Breast epithelium (tissue), 3 donors: ENCODE results near the gene CDK11B.

Experiments used
- CTCF ChIP-seq, 3 donors: fragments of 450-650 bp; IDR thresholded peaks; one replicate each; pipeline ENCODE4 v1.5.1; 2016 to 2017; ENCODE audit warnings: antibody characterized with exemption in 3 of 3, mild to moderate bottlenecking in 3 of 3, moderate library complexity in 3 of 3
- POLR2A ChIP-seq: fragments of 450-650 bp; IDR thresholded peaks from one replicate; pipeline ENCODE4 v1.6.1; 2016; ENCODE audit warnings: antibody characterized with exemption, mild to moderate bottlenecking, moderate library complexity
- POLR2AphosphoS5 ChIP-seq, 3 donors: sonication (generic); formaldehyde crosslinking; IDR thresholded peaks; one replicate each; pipeline ENCODE4 v1.6.1; 2017; ENCODE audit warnings: antibody characterized with exemption in 3 of 3

DNA sequence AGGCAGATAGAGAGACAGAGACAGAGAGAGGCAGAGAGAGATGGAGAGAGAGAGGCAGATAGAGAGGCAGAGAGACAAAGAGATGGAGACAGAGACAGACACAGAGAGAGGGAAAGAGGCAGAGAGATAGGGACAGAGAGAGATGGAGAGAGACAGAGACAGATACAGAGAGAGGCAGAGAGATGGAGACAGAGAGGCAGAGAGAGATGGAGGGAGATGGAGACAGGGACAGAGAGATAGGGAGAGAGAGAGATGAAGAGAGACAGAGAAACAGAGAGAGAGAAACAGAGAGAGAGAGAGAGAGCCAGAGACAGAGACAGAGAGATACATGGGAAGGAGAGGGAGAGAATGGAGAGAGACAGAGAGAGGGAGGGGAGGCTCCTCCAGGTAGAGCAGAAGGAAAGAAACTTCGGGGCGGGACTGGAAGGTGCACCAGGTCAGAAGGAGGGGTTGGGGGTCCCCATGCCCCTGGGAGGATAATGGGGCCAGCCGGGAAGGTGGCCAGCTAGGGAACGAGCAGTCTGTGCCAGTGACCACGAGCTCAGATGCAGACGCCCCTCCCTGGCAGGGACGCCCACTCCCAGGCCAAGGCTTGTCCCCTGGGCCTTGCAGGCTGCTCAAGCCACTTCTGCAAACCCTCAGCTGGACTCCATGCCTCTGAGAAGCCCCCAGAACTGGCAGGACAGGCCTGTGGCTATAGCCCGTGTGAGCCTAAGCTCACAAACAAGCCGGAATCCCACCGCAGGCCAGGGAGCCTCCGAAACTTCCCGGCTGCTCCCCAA, 62.1 kb downstream of the CDK11B start:
- TF ChIP-seq POLR2A (no peak), CTCF (IDR thresholded peaks at IDR 0.05) (no peak), POLR2AphosphoS5 (IDR thresholded peaks at IDR 0.05) (no peak)
